ENCODE measurements around the gene CHRM3.
"Not testable (repeated sequence)": the region's sequence is repeated elsewhere in the genome, so short reads cannot be mapped to it uniquely, and the experiment has no call there.

The CHRM3 gene

GRCh38 chr1:239386453-239387303 is at the start of gene CHRM3:
TSS of gene CHRM3 (plus strand) at chr1:239386568. CDS start at chr1:239907452, 520,884 bp downstream.
- no peak for FAIRE-seq

GRCh38 chr1:239337799-239338430 is 48.5 kb upstream of the CHRM3 start:
- no peak for FAIRE-seq

GRCh38 chr1:239347776-239348175 is 38.6 kb upstream of the CHRM3 start:
- no peak for FAIRE-seq

GRCh38 chr1:239348635-239349353 is 37.6 kb upstream of the CHRM3 start:
- no peak for FAIRE-seq

- FAIRE-seq, result no peak
Measured at GRCh38 chr1:239349699-239350098, 36.7 kb upstream of the CHRM3 start.

GRCh38 chr1:239353536-239353935 is 32.8 kb upstream of the CHRM3 start:
- FAIRE-seq, result no peak

GRCh38 chr1:239354231-239354630 is 32.1 kb upstream of the CHRM3 start:
- no peak for FAIRE-seq

GRCh38 chr1:239357867-239358266 is 28.5 kb upstream of the CHRM3 start:
- no peak for FAIRE-seq

- FAIRE-seq, result no peak
Measured at GRCh38 chr1:239361403-239361802, 25.0 kb upstream of the CHRM3 start.

- no peak for FAIRE-seq
Measured at GRCh38 chr1:239363930-239364329, 22.4 kb upstream of the CHRM3 start.

- no peak for FAIRE-seq
Measured at GRCh38 chr1:239367196-239367810, 19.1 kb upstream of the CHRM3 start.

GRCh38 chr1:239368436-239369109 is 17.8 kb upstream of the CHRM3 start:
- FAIRE-seq, result no peak

GRCh38 chr1:239370869-239371268 is 15.5 kb upstream of the CHRM3 start:
- FAIRE-seq, result not testable (repeated sequence)

GRCh38 chr1:239382666-239383065 is 3.7 kb upstream of the CHRM3 start:
- no peak for FAIRE-seq

GRCh38 chr1:239383714-239384113 is 2.7 kb upstream of the CHRM3 start:
- FAIRE-seq, result no peak

GRCh38 chr1:239387304-239388158 is 1.2 kb downstream of the CHRM3 start:
- no peak for FAIRE-seq

- FAIRE-seq, result no peak
Measured at GRCh38 chr1:239388159-239388485, 1.8 kb downstream of the CHRM3 start.

GRCh38 chr1:239388578-239388977 is 2.2 kb downstream of the CHRM3 start:
- no peak for FAIRE-seq

GRCh38 chr1:239389703-239390102 is 3.3 kb downstream of the CHRM3 start:
- no peak for FAIRE-seq

- FAIRE-seq, result no peak
Measured at GRCh38 chr1:239392271-239392670, 5.9 kb downstream of the CHRM3 start.

- no peak for FAIRE-seq
Measured at GRCh38 chr1:239394107-239394506, 7.7 kb downstream of the CHRM3 start.

GRCh38 chr1:239413916-239414315 is 27.5 kb downstream of the CHRM3 start:
- FAIRE-seq, result peak; percentile 82
